IPS-18a (cell line): ENCODE results near the gene UVRAG.

Experiments
- H3K27ac ChIP-seq: one replicate; pipeline ENCODE4 v1.5.1; 2013; ENCODE audit warnings: low read length
- H3K27me3 ChIP-seq: one replicate; pipeline ENCODE4 v1.6.1; 2013; ENCODE audit warnings: mild to moderate bottlenecking, low read length; ENCODE audit not compliant: control insufficient read depth, insufficient read depth
- H3K36me3 ChIP-seq: one replicate; pipeline ENCODE4 v1.6.1; 2013; ENCODE audit warnings: low read depth, low read length; ENCODE audit not compliant: control insufficient read depth
- H3K4me1 ChIP-seq: one replicate; pipeline ENCODE4 v1.6.1; 2013; ENCODE audit warnings: low read depth, low read length; ENCODE audit not compliant: control insufficient read depth
- H3K4me3 ChIP-seq: one replicate; pipeline ENCODE4 v1.5.1; 2013; ENCODE audit warnings: low read length
- H3K9ac ChIP-seq: one replicate; pipeline ENCODE4 v1.6.1; 2013; ENCODE audit warnings: mild to moderate bottlenecking, low read length, moderate library complexity
- H3K9me3 ChIP-seq: one replicate; pipeline ENCODE4 v1.6.1; 2013; ENCODE audit warnings: low read depth, low read length; ENCODE audit not compliant: control insufficient read depth

Gene UVRAG

DNA sequence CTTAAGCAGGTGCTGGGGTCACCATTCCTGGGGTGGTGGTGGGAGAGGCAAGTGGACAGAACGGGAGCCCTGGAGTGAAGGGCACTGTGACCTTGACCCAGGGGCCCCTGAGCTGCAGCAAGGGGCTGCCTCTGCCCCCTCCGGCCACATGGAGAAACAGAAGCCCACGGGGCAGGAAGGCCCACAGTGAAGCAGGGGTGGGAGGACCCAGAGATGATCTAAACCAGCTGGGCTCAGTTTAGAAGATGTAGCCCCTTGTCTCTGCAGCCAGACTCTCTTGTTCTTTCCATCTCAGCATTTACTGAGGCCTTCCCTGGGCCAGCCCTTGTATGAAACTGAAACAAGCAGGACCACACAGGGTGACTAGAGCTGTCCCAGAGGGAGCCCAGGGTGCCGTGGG lies 360.8 kb downstream of the UVRAG start:
- H3K36me3 ChIP-seq: no peaks in the 10 kb centered on the region
- H3K27ac ChIP-seq: no peak overlapping the region
- H3K9me3 ChIP-seq: no peaks in the 10 kb centered on the region
- H3K9ac ChIP-seq: no peak overlapping the region
- H3K4me1 ChIP-seq: no peaks in the 10 kb centered on the region
- no peak overlapping the region for H3K4me3 ChIP-seq
- no peaks in the 10 kb centered on the region for H3K27me3 ChIP-seq

DNA sequence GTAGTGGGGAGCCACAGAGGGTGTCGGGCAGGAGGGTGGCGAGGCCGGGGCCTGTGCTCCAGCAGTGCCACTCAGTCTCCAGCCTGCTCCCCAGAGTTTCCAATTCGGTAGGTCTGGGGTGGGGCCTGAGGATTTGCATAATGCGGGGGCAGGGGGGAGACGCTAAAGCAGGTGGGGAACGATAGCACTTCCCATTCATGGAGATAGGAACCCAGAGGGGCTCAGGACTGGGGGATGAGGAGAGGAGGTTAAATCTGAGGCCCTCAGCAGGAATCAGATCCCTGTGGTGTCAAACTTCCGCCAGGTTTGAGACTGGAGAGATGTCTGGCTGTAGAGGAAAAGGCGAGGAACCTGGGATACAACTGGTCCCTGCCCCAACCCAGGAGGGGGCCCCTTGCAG lies 361.5 kb downstream of the UVRAG start:
- Histone ChIP-seq H3K36me3 (no peaks in the 10 kb centered on the region), H3K4me1 (no peaks in the 10 kb centered on the region), H3K9ac (no peak overlapping the region), H3K4me3 (no peak overlapping the region), H3K27ac (no peak overlapping the region), H3K27me3 (no peaks in the 10 kb centered on the region), H3K9me3 (no peaks in the 10 kb centered on the region)

DNA sequence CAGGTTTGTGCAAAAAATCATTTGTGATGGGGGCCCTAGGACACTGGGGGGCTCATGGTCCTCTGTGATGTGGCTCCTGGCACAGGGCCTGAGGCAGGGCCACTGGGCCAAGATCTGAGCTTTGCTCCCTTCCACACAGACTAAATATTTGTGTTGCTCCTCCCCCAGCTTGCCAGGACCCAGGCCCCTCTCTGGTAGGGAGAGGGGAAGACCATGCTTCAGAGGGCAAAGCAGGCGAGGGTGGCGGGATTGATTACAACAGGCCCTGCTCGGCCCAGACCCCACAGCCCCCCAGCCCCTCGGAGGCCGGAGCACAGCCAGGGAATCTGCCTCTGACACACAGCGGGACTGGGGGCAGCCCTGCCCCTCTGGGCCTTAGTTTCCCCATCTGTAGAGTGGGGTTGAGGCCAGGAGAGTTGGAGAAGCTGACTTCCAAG lies 362.3 kb downstream of the UVRAG start:
- no peaks in the 10 kb centered on the region for H3K4me1 ChIP-seq
- no peaks in the 10 kb centered on the region for H3K36me3 ChIP-seq
- H3K27ac ChIP-seq: no peak overlapping the region
- no peak overlapping the region for H3K4me3 ChIP-seq
- H3K9ac ChIP-seq: no peak overlapping the region
- H3K9me3 ChIP-seq: no peaks in the 10 kb centered on the region
- no peaks in the 10 kb centered on the region for H3K27me3 ChIP-seq

DNA sequence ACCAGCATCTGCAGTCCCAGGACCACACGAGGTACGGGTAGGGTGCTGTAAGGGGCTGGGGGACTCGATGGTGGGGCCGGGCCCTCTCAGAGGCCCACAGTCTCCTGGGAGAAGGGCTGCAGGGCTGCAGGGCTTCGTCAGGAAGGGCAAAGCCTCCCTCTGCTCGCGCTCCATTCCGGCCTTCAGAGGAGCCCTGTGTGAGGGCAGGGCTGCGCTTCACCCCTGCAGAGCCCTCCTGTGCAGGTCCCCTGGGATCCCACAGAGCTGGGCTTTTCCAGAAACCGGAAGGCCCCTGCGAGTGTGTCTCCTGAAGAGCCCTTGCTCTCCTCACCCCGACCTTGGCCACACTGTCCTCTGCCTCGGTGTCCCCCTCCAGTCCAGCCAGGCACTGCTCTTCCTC lies 364.1 kb downstream of the UVRAG start:
- Histone ChIP-seq H3K4me1 (no peaks in the 10 kb centered on the region), H3K9me3 (no peaks in the 10 kb centered on the region), H3K9ac (no peak overlapping the region), H3K27ac (no peak overlapping the region), H3K4me3 (no peak overlapping the region), H3K27me3 (no peaks in the 10 kb centered on the region), H3K36me3 (no peaks in the 10 kb centered on the region)

DNA sequence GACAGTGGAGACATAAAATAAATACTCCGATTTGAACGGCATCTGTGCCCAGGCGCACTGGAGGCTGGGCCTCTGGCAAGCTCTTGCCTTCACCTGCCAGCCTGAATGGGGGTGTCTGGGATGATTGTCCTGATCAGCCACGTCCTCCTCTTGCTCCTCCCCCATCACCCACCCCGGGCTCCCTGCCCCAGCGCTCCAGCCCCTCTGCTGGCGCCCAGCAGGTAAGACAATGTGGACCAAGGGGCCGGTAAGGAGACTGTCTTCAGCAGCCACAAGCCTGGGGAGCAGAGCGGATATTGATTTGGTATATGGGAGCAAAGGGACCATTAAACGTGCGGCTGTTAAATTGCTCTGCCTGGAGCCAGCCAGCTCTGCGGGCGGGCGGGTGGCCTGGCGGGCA lies 366.4 kb downstream of the UVRAG start:
- H3K4me3 ChIP-seq: no peak overlapping the region
- H3K9me3 ChIP-seq: no peaks in the 10 kb centered on the region
- no peak overlapping the region for H3K27ac ChIP-seq
- no peaks in the 10 kb centered on the region for H3K4me1 ChIP-seq
- H3K27me3 ChIP-seq: no peaks in the 10 kb centered on the region
- H3K36me3 ChIP-seq: no peaks in the 10 kb centered on the region
- H3K9ac ChIP-seq: no peak overlapping the region

DNA sequence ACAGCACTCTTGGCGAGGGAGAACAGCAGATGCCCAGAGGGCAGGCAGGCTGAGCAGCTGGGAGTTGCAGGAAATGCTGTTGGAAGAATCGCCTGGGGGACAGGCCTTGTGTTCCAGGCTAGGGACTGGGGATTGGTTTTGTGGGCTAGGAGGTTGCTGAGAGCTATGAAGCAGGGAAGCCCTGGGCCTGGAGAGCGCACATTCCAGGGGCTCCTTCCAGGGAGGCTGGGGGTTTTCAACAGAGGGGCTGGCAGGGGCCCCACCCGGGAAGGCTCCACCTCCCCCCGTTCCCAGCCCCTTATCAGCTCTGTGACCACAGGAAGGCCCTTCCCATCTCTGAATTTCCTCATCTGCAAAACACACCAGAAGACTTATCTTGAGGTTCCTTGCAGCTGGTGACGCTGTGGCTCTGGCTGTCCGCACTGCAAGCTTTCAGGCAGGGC lies 369.6 kb downstream of the UVRAG start:
- H3K36me3 ChIP-seq: no peaks in the 10 kb centered on the region
- no peak overlapping the region for H3K27ac ChIP-seq
- no peaks in the 10 kb centered on the region for H3K27me3 ChIP-seq
- H3K4me1 ChIP-seq: no peaks in the 10 kb centered on the region
- H3K9ac ChIP-seq: no peak overlapping the region
- no peak overlapping the region for H3K4me3 ChIP-seq
- H3K9me3 ChIP-seq: no peaks in the 10 kb centered on the region

DNA sequence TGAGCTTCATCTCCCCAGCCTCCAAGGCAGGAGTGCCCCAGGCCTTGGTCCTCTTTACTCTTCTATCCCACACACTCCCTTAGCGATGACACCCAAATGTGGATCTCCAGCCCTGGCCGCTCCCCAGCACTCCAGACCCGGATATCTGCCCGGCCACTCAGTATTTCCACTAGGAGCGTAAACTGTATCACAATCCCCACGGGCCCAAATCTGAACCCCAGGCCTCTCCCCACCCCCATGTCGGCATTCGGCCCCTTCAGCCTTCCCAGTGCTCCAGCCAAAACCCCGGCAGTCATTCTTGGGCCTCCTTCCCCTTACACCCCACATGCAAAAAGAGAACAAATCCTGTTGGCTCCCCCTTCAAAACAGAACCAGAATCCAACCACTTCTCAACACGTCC lies 370.5 kb downstream of the UVRAG start:
- Histone ChIP-seq H3K27ac (no peak overlapping the region), H3K27me3 (no peaks in the 10 kb centered on the region), H3K9ac (no peak overlapping the region), H3K4me3 (no peak overlapping the region), H3K9me3 (no peaks in the 10 kb centered on the region), H3K4me1 (no peaks in the 10 kb centered on the region), H3K36me3 (no peaks in the 10 kb centered on the region)

DNA sequence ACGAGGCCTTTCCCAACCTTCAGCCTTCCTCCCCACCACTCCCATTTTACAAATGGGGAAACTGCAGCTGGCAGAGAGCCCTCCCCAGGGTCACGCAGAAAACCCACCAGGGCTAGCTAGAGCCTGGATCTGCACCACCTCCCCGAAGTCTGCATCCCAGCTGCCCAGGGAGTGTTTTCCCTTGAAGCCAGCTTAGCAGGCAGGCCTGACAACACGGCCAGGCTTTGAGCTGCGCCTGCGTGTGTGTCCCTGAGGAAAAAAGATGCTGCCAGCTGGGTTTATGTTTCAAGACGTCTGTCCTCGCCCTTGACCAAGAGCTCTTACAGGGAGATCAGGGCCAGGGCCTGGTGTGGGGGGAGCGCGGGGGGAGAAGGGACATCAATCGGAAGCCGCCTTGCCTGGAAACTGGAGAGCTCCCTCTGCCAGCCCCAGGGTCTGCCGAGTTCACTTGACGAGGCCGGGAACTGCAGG lies 371.0 kb downstream of the UVRAG start:
- no peak overlapping the region for H3K9ac ChIP-seq

DNA sequence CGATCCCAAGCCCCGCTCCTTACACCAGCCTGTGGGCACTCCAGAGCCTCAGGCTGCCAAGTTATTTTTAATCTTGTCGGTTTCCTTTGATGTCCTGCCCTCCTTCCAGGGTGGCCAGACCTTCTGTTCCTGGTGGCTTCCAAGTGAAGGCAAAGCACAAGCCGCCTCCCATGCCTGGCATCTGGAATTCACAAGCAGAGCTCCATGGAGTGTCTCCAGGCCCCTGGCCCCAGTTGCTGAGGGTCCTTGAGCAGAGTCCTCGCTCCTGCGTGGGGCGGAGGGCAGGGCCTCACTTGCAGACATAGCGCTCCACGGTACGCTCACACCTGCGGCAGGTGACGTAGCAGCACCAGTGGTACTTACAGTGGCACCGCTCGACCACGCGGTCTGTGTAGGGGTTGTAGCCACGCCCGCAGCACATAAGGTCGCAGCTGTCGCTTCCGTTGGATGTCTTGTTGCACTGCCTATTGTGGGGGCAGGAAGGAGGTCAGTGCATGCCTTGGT lies 371.8 kb downstream of the UVRAG start:
- H3K27me3 ChIP-seq: no peaks in the 10 kb centered on the region
- H3K27ac ChIP-seq: no peak overlapping the region
- H3K4me1 ChIP-seq: no peaks in the 10 kb centered on the region
- H3K36me3 ChIP-seq: no peaks in the 10 kb centered on the region
- H3K9ac ChIP-seq: no peak overlapping the region
- H3K4me3 ChIP-seq: no peak overlapping the region
- H3K9me3 ChIP-seq: no peaks in the 10 kb centered on the region

More for the DNA sequence above, 371.0 kb downstream of the UVRAG start:
- Histone ChIP-seq H3K27me3 (no peaks in the 10 kb centered on the region), H3K27ac (no peak overlapping the region), H3K4me3 (no peak overlapping the region), H3K9me3 (no peaks in the 10 kb centered on the region), H3K4me1 (no peaks in the 10 kb centered on the region), H3K36me3 (no peaks in the 10 kb centered on the region)

DNA sequence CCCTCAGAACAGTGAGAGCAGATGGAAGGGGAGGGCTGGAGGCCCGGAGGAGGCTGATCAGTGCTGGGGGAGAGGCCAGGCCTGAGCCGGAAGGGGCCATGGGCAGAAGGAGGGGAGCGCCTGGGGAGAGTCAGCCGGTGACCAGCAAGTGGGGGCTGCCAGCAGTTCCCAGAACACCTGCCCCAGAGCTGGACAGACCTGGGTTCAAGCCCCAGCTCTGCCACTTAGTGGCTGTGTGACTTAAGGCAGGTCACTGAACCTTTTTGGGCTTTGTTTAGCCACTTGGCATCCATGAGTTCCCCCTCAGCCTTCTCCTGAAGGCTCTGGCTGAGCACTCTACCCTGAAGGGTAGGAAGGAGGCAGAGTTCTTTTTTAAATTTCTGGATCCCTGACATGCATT lies 373.9 kb downstream of the UVRAG start:
- Histone ChIP-seq H3K4me3 (no peak overlapping the region), H3K4me1 (no peaks in the 10 kb centered on the region), H3K27me3 (no peaks in the 10 kb centered on the region), H3K27ac (no peak overlapping the region), H3K9me3 (no peaks in the 10 kb centered on the region), H3K9ac (no peak overlapping the region), H3K36me3 (no peaks in the 10 kb centered on the region)

DNA sequence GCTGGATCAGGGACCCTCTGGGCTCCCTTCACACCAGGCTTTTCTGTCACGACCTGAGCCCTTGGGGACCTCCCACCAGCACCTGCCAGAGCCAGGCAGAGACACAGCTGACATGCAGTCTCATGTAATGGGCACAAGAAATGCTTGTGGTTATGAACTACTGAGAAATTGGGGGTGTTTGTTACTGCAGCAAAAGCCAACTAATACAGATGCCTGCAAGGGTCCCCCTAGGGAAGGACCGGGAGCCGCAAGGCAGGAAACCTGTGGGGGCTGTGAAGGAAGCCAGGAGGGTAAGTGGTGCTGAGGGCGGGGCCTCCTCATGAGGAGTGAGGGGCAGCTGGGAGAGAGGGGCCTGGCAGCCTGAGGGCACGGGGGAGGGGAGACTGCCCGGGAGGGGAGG lies 374.7 kb downstream of the UVRAG start:
- no peak overlapping the region for H3K4me3 ChIP-seq

DNA sequence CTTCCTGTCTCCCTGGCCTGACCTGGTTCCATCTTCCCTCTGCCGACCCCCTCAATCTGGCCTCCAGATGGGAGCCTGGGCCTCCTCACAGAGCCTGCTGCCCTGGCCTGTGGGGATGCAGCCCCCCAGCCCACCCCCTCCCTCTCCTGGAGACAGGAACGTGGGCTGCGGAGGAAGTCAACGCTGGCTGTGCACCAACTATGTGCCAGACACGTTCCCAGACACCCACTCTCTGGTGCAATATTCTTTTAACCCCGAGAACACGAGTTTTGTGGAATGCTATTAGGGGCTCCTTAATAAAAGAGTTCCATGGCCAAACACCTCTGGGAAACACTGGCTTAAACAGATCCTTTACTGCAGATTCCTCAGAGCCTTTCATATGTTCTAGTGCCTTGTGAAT lies 375.4 kb downstream of the UVRAG start:
- Histone ChIP-seq H3K27me3 (no peaks in the 10 kb centered on the region), H3K4me3 (no peak overlapping the region), H3K27ac (no peak overlapping the region), H3K36me3 (no peaks in the 10 kb centered on the region), H3K4me1 (no peaks in the 10 kb centered on the region), H3K9ac (no peak overlapping the region), H3K9me3 (no peaks in the 10 kb centered on the region)

More for the DNA sequence above, 374.7 kb downstream of the UVRAG start:
- no peaks in the 10 kb centered on the region for H3K36me3 ChIP-seq
- H3K27me3 ChIP-seq: no peaks in the 10 kb centered on the region
- no peak overlapping the region for H3K9ac ChIP-seq
- H3K4me1 ChIP-seq: no peaks in the 10 kb centered on the region
- no peak overlapping the region for H3K27ac ChIP-seq
- no peaks in the 10 kb centered on the region for H3K9me3 ChIP-seq
